A673 (cell line): Measurements from ENCODE around the gene PNMT.

ENCODE experiments used
- CTCF ChIP-seq: fragments of 300-800, 200-600 bp; sonication (generic); conservative IDR thresholded peaks from 2 replicates; pipeline ENCODE4 v1.5.1; 2017; ENCODE audit warnings: low read depth, mild to moderate bottlenecking, antibody characterized with exemption, low read length, moderate library complexity, mixed read lengths
- EZH2 ChIP-seq: fragments of 200-600 bp; sonication (generic); IDR thresholded peaks from 2 replicates; pipeline ENCODE4 v1.6.1; 2017; ENCODE audit warnings: borderline replicate concordance, low read depth, mild to moderate bottlenecking, mixed read lengths, antibody characterized with exemption, low read length; ENCODE audit not compliant: poor library complexity, severe bottlenecking

GRCh38 chr17:39626171-39627046, 41.8 kb upstream of the PNMT start, which contains the start of gene PPP1R1B:
- TF ChIP-seq CTCF (no peak), EZH2 (no peak)
